ENCODE data around the gene CDHR1.

CDHR1 gene

GRCh38 chr10:84212014-84212413 lies 17.7 kb downstream of the CDHR1 start:
- TF ChIP-seq CTCF (IDR thresholded peaks at IDR 0.05; ENCODE audit: insufficient read depth, missing control alignments), result no peak
- DNase-seq (ENCODE audit: insufficient read length, low spot score), result no peak
- no peak for FAIRE-seq

GRCh38 chr10:84213076-84213475 lies 18.7 kb downstream of the CDHR1 start:
- FAIRE-seq, result no peak

GRCh38 chr10:84214046-84214572 lies 19.8 kb downstream of the CDHR1 start:
- no peak for TF ChIP-seq CTCF (IDR thresholded peaks at IDR 0.05; ENCODE audit: insufficient read depth, missing control alignments)
- no peak for DNase-seq (ENCODE audit: insufficient read length, low spot score)
- no peak for FAIRE-seq

More at GRCh38 chr10:84213076-84213475, 18.7 kb downstream of the CDHR1 start:
- no peak for DNase-seq (ENCODE audit: insufficient read length, low spot score)
- TF ChIP-seq CTCF (IDR thresholded peaks at IDR 0.05; ENCODE audit: insufficient read depth, missing control alignments), result no peak

GRCh38 chr10:84214612-84215235 lies 20.4 kb downstream of the CDHR1 start:
- FAIRE-seq (no peak), DNase-seq (ENCODE audit: insufficient read length, low spot score) (no peak)
- peak; percentile 46 for TF ChIP-seq CTCF (IDR thresholded peaks at IDR 0.05; ENCODE audit: insufficient read depth, missing control alignments)

GRCh38 chr10:84216834-84217233 lies 22.5 kb downstream of the CDHR1 start:
- FAIRE-seq (no peak), DNase-seq (ENCODE audit: insufficient read length, low spot score) (no peak)
- TF ChIP-seq CTCF (IDR thresholded peaks at IDR 0.05; ENCODE audit: insufficient read depth, missing control alignments), result no peak

- no peak for FAIRE-seq
- no peak for TF ChIP-seq CTCF (IDR thresholded peaks at IDR 0.05; ENCODE audit: insufficient read depth, missing control alignments)
- DNase-seq (ENCODE audit: insufficient read length, low spot score), result no peak
These were observed 23.4 kb downstream of the CDHR1 start for GRCh38 chr10:84217746-84218145.

GRCh38 chr10:84221916-84222315 lies 27.6 kb downstream of the CDHR1 start:
- FAIRE-seq, result no peak
- no peak for TF ChIP-seq CTCF (IDR thresholded peaks at IDR 0.05; ENCODE audit: insufficient read depth, missing control alignments)
- DNase-seq (ENCODE audit: insufficient read length, low spot score), result no peak

Measured in D721Med (cell line).